ENCODE measurements around the gene RABEP2. TPM values are rescaled to one million over a fixed set of nuclear protein-coding genes. Genes with fewer than 3 reads are reported as not detected.

Gene RABEP2
- total and polyA plus RNA-seq, 8 donors = 11.5 to 66.1 (median 15.4) TPM

GRCh38 chr16:28923231-28923587 lies 1.8 kb downstream of the RABEP2 start:
- ATAC-seq (no peak), DNase-seq (no peak), FAIRE-seq (no peak)
- peaks cover 9 to 11% (median 9%) of the 10 kb centered on the region in 3 donors for H3K4me1 ChIP-seq
- no peaks in the 10 kb centered on the region for H3K27me3 ChIP-seq
- intact Hi-C loops (cut with DNase I) = no loop called here
- H3K27ac ChIP-seq = peak overlapping the region; percentile 58 to 99 (median 96)
- H3K36me3 ChIP-seq = peaks cover 0 to 18% (median 0%) of the 10 kb centered on the region in 3 donors
- 41 to 55% methylated on average over 3 of the region's 3 CpGs for whole genome bisulfite sequencing, 2 donors
- H3K4me3 ChIP-seq = peak overlapping the region in 2 of 4 donors; percentile 72 to 84
- no peak for TF ChIP-seq CTCF (IDR thresholded peaks at IDR 0.05)
- H3K9me3 ChIP-seq = no peaks in the 10 kb centered on the region

- Histone ChIP-seq H3K9me3 (no peaks in the 10 kb centered on the region), H3K27me3 (no peaks in the 10 kb centered on the region), H3K4me1 (peaks cover 9% of the 10 kb centered on the region in 3 donors), H3K27ac (no peak overlapping the region), H3K36me3 (peaks cover 0 to 38% (median 6%) of the 10 kb centered on the region in 3 donors), H3K4me3 (no peak overlapping the region)
- intact Hi-C loops (cut with DNase I) = loop anchor here in 1 of 3 donors (10.0 kb wide), 1 partner anchor 54 kb away; the partner anchor contains the start of gene SH2B1
- DNase-seq (no peak), ATAC-seq (no peak), FAIRE-seq (no peak)
- no peak for TF ChIP-seq CTCF (IDR thresholded peaks at IDR 0.05)
- WGBS, 2 donors = 98% methylated on average over 3 of the region's 3 CpGs
These were observed 6.3 kb downstream of the RABEP2 start for GRCh38 chr16:28918698-28919097.

GRCh38 chr16:28917095-28917494 lies 7.9 kb downstream of the RABEP2 start:
- Histone ChIP-seq H3K27me3 (no peaks in the 10 kb centered on the region), H3K4me1 (no peaks in the 10 kb centered on the region), H3K27ac (no peak overlapping the region), H3K9me3 (no peaks in the 10 kb centered on the region), H3K4me3 (no peak overlapping the region), H3K36me3 (peaks cover 0 to 38% (median 6%) of the 10 kb centered on the region in 3 donors)
- FAIRE-seq = no peak
- ATAC-seq = no peak
- 92 to 95% methylated on average over 7 of the region's 7 CpGs for WGBS, 2 donors
- DNase-seq = no peak
- intact Hi-C loops (cut with DNase I) = loop anchor here in 1 of 3 donors (10.0 kb wide), 1 partner anchor 52 kb away; the partner anchor contains the start of gene SH2B1
- no peak for TF ChIP-seq CTCF (IDR thresholded peaks at IDR 0.05)

GRCh38 chr16:28915181-28915580 lies 9.9 kb downstream of the RABEP2 start:
- no peak overlapping the region for H3K4me3 ChIP-seq
- H3K36me3 ChIP-seq = peaks cover 0 to 33% (median 6%) of the 10 kb centered on the region in 3 donors
- no peak for TF ChIP-seq CTCF (IDR thresholded peaks at IDR 0.05)
- no peak for ATAC-seq
- no peak for DNase-seq
- H3K9me3 ChIP-seq = no peaks in the 10 kb centered on the region
- H3K27ac ChIP-seq = no peak overlapping the region
- no peaks in the 10 kb centered on the region for H3K27me3 ChIP-seq
- intact Hi-C loops (cut with DNase I) = loop anchor here in 1 of 3 donors (10.0 kb wide), 1 partner anchor 50 kb away; the partner anchor contains the start of gene SH2B1
- no peaks in the 10 kb centered on the region for H3K4me1 ChIP-seq
- no peak for FAIRE-seq

GRCh38 chr16:28913946-28914724 lies 10.9 kb downstream of the RABEP2 start:
- TF ChIP-seq CTCF (IDR thresholded peaks at IDR 0.05) = no peak
- WGBS, 2 donors = 91% methylated on average over 22 to 29 of the region's 29 CpGs
- Histone ChIP-seq H3K4me3 (no peak overlapping the region), H3K4me1 (no peaks in the 10 kb centered on the region), H3K9me3 (no peaks in the 10 kb centered on the region), H3K36me3 (peaks cover 0 to 27% (median 6%) of the 10 kb centered on the region in 3 donors), H3K27ac (no peak overlapping the region), H3K27me3 (no peaks in the 10 kb centered on the region)
- ATAC-seq (no peak), DNase-seq (no peak), FAIRE-seq (no peak)
- intact Hi-C loops (cut with DNase I) = loop anchor here in 1 of 3 donors (10.0 kb wide), 1 partner anchor 49 kb away; the partner anchor contains the start of gene SH2B1
